GM19099 (cell line): ENCODE measurements around the gene TPP1.

Experiments used
- POLR2A ChIP-seq: IDR thresholded peaks from 3 replicates; pipeline ENCODE4 v1.6.1; 2011; ENCODE audit warnings: low read depth; ENCODE audit not compliant: insufficient read length; ENCODE audit errors: extremely low read depth

Gene TPP1

GRCh38 chr11:6612213-6613041, 6.8 kb downstream of the TPP1 start, which contains the start of gene TAF10:
TSS of gene TAF10 (minus strand) at chr11:6612216. CDS start at chr11:6612189, 27 bp downstream.
- peak; percentile 93 for TF ChIP-seq POLR2A

GRCh38 chr11:6611963-6612212, 7.3 kb downstream of the TPP1 start:
- TF ChIP-seq POLR2A, result no peak

- TF ChIP-seq POLR2A, result no peak
Measured at GRCh38 chr11:6611092-6611962, 7.9 kb downstream of the TPP1 start.

- TF ChIP-seq POLR2A, result no peak
Measured at GRCh38 chr11:6610591-6610990, 8.6 kb downstream of the TPP1 start.

GRCh38 chr11:6609502-6610015, 9.7 kb downstream of the TPP1 start:
- no peak for TF ChIP-seq POLR2A

- no peak for TF ChIP-seq POLR2A
Measured at GRCh38 chr11:6608726-6609501, 10.3 kb downstream of the TPP1 start.

- TF ChIP-seq POLR2A, result no peak
Measured at GRCh38 chr11:6608011-6608410, 11.2 kb downstream of the TPP1 start.

- no peak for TF ChIP-seq POLR2A
Measured at GRCh38 chr11:6607190-6607795, 11.9 kb downstream of the TPP1 start.

- peak; percentile 41 for TF ChIP-seq POLR2A
Measured at GRCh38 chr11:6606471-6607189, 12.6 kb downstream of the TPP1 start.

- no peak for TF ChIP-seq POLR2A
Measured at GRCh38 chr11:6604790-6605189, 14.4 kb downstream of the TPP1 start.

- no peak for TF ChIP-seq POLR2A
Measured at GRCh38 chr11:6604081-6604626, 15.1 kb downstream of the TPP1 start.

GRCh38 chr11:6603287-6604080, 15.7 kb downstream of the TPP1 start, which contains the start of the genes ILK and RRP8:
TSS of gene ILK (plus strand) at chr11:6603774. CDS start at chr11:6604272, 498 bp downstream.
TSS of gene RRP8 (minus strand) at chr11:6603616. CDS start at chr11:6603502, 114 bp downstream.
- TF ChIP-seq POLR2A, result peak; percentile 82

- TF ChIP-seq POLR2A, result no peak
Measured at GRCh38 chr11:6602096-6602940, 16.9 kb downstream of the TPP1 start.
